Measurements from ENCODE around the gene CDK11B.
"Not testable (repeated sequence)": the region's sequence is repeated elsewhere in the genome, so short reads cannot be mapped to it uniquely, and the experiment has no call there.

Gene CDK11B

GRCh38 chr1:1662392-1662791 is 3.6 kb upstream of the CDK11B start:
- DNase-seq (ENCODE audit: low spot score): not testable (repeated sequence)

GRCh38 chr1:1648265-1648664 is 10.5 kb downstream of the CDK11B start:
- not testable (repeated sequence) for DNase-seq (ENCODE audit: low spot score)

- not testable (repeated sequence) for DNase-seq (ENCODE audit: low spot score)
Measured at GRCh38 chr1:1647567-1648241, 11.1 kb downstream of the CDK11B start.

DNA sequence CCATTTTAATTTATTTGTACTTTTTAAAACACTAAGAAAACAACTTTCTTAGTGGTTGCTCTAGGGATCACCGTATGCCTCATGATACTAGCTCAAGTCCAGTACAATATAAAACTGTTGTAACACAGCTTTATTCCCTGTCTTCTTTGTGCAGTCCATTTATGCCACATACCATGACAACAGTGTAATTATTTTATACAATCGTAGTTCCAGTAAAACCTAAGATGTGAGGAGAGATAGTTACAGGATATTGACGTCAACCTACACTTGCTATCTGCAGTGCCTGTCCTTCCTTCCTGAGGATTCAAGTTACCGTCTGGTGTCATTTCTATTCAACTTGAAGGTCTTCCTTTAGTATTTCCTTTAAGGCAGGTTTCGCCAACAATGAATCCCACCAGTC is 12.5 kb downstream of the CDK11B start:
- DNase-seq (ENCODE audit: low spot score): not testable (repeated sequence)

GRCh38 chr1:1640711-1641461 is 17.9 kb downstream of the CDK11B start:
- not testable (repeated sequence) for DNase-seq (ENCODE audit: low spot score)

- DNase-seq (ENCODE audit: low spot score): not testable (repeated sequence)
Measured at GRCh38 chr1:1640081-1640480, 18.7 kb downstream of the CDK11B start.

DNA sequence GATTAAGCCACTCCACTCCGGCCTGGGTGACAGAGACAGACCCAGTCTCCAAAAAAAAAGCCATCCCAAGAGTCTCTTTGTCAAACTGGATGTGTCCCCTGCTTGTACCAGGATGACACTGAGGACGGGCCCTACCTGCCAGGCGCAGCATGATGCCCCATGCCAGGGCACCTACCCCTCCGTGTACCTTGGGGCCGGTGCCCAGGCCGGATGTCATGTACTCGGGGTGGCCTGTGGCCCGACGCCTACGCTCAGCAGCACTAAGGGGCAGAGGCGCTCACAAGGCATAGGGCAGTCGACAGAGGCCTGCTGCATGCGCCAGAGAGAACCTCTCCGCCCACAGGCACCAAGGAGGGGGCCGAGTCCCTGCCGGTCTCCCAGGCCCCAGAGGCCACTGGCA is 19.4 kb downstream of the CDK11B start:
- DNase-seq (ENCODE audit: low spot score): not testable (repeated sequence)

- not testable (repeated sequence) for DNase-seq (ENCODE audit: low spot score)
Measured at GRCh38 chr1:1638528-1638927, 20.3 kb downstream of the CDK11B start.

- DNase-seq (ENCODE audit: low spot score): not testable (repeated sequence)
Measured at GRCh38 chr1:1637479-1637875, 21.3 kb downstream of the CDK11B start.

- DNase-seq (ENCODE audit: low spot score): not testable (repeated sequence)
Measured at GRCh38 chr1:1636621-1637478, 22.0 kb downstream of the CDK11B start.

DNA sequence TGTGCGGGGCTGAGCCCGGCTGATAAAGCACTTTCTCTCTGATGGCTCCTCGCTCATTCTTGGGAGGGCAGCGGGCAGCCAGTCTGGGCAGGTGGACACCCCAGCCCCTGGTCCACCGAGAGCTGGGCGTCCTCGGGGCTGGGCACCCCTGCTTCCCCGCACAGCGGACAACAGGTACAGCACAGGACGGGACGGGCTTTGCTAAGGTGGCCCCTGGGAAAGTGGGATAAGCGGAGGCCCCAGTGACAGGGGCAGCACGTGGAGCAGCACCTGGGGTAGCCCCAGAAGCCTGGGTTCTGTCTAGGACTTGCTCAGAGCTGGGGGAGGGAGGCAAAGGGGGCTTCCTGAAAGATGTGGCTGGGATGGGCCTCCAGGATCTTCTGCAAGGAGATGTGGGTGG is 24.2 kb downstream of the CDK11B start:
- DNase-seq (ENCODE audit: low spot score): not testable (repeated sequence)

DNA sequence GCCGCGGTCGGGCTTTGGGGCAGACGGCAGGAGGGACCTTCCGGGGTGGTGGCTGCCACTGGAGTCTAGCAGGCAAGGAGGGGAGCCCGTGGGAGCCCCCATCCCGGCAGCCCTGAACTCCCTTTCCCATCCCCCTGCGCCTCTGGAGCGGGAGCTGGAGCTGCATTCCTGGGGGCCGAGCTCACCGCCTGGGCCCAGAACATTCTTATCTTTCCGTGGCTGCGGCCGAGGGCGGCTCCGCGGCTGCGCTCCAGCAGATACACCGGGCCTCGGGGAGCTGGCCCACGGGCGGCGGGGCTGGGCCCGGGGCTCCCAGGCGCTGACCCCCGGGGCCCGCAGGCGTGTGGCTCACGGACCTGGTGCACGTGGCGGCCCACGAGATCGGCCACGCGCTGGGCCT is 25.4 kb downstream of the CDK11B start:
- not testable (repeated sequence) for DNase-seq (ENCODE audit: low spot score)

GRCh38 chr1:1631782-1632420 is 26.9 kb downstream of the CDK11B start, which contains the start of gene MMP23B:
Gene MMP23B, plus strand, starts transcription at chr1:1632173. Its CDS starts 46 bp downstream, at chr1:1632219.
- DNase-seq (ENCODE audit: low spot score): no peak

DNA sequence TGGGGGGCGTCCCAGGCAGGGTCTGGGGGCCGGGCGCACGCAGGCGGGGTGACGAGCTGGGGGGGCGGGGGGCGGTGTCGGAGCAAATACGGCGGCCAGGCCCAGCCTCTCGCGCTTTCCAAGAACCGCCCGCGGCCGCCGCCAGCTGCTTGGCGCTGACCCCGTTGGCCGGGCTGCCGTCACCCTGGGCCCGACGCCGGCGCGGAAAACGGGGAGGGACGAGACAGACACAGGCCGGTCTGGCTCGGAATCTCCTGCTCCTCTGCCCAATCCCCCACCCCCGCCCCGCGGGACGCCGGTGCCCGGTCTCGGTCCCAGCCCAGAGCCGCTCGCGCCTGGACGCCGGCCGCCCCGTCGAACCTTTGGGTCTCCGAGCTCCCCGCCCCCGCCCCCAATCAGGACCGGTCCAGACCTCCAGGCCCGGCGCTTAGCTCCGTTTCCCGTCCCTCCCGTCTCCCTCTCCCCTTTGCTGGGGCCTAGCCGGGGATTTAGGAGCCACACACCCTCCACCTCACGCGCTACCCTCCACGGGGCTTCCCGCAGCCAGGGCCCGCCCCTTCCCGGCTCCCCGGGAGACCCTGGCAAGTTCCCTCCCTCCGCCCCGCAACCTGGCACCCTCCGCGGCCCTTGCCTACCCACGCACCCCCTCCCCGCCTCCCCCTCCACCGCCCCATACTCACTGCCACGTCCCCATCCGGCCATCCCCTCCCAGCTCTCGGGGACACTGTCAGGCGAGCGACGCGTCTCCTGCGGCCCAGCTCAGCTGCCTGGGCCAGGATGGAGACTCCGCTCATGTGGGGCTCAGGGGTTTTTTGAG is 27.6 kb downstream of the CDK11B start:
- peak; percentile 64 for DNase-seq (ENCODE audit: low spot score)

DNA sequence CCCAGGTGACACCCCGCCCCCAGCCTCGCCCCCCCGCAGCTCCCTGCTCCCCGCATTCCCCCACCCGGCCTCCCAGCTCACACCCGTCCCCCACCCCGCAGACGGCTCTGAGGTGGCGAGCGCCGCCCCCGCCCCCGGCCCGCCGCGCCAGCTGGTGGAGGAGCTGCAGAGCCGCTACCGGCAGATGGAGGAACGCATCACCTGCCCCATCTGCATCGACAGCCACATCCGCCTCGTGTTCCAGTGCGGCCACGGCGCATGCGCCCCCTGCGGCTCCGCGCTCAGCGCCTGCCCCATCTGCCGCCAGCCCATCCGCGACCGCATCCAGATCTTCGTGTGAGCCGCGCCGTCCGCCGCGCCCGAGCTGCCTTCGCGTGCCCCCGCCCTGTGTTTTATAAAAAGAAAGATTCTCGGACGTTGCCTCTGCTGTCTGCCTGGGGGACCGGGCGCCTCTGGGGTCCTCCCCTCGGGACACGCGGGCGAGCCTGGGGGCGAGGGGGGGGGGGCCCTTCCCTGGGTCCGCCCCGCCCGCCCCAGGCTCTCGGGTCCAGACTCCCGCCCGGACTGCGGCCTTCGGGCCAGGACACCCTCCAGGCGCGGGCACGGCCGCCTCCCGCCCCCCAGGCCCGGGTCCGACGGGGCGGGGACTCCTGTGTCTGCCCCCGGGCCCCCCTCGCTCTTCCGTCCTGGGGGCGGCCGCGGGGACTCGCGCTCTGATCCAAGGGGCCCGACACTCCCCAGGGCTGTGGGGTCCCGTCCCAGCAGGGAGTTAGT is 28.4 kb downstream of the CDK11B start:
- DNase-seq (ENCODE audit: low spot score): no peak

GRCh38 chr1:1629430-1630190 is 29.2 kb downstream of the CDK11B start:
- no peak for DNase-seq (ENCODE audit: low spot score)

- DNase-seq (ENCODE audit: low spot score): no peak
Measured at GRCh38 chr1:1628754-1629429, 29.9 kb downstream of the CDK11B start.

DNA sequence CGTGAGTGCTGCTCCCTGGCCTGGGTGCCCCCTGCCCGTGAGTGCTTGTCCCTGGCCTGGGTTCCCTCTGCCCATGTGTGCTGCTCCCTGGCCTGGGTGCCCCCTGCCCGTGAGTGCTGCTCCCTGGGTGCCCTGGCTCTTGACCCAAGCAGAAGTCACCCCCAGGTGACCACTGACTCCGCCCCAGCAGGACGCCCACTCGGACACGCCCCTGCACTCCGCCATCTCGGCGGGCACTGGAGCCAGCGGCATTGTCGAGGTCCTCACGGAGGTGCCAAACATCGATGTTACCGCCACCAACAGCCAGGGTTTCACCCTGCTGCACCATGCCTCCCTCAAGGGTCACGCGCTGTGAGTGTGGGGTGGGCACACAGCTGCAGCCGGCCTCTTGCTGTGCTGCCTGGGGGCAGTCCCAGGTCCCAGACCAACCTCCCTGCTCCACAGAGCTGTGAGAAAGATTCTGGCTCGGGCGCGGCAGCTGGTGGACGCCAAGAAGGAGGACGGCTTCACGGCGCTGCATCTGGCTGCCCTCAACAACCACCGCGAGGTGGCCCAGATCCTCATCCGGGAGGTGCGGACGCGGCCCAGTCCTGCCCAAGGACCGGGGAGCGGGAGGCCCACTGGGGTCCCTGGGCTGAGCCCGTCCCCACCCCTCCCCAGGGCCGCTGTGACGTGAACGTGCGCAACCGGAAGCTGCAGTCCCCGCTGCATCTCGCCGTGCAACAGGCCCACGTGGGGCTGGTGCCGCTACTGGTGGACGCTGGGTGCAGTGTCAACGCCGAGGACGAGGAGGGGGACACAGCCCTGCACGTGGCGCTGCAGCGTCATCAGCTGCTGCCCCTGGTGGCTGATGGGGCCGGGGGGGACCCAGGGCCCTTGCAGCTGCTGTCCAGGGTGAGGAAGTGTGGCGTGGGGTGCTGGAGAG is 30.7 kb downstream of the CDK11B start:
- no peak for DNase-seq (ENCODE audit: low spot score)

Measured in GM03348 (cell line).